SK-N-SH treated with all-trans-retinoic acid at 6 μM for 48 hours (cell line): ENCODE results near the gene KANSL1L.

Experiments
- OSR1 ChIP-seq: fragments of 250-450 bp; sonication (Bioruptor Pico); IDR thresholded peaks from 2 replicates; pipeline ENCODE4 v1.8.0; 2022; ENCODE audit warnings: moderate library complexity, mild to moderate bottlenecking, inconsistent platforms
- SNAI2 ChIP-seq: fragments of 250-450 bp; sonication (Bioruptor Pico); IDR thresholded peaks from 2 replicates; pipeline ENCODE4 v1.5.0; 2020; ENCODE audit warnings: mild to moderate bottlenecking, moderate library complexity
- ZNF565 ChIP-seq: fragments of 450-650 bp; formaldehyde crosslinking; conservative IDR thresholded peaks from 2 replicates; pipeline ENCODE4 v1.5.0; 2020; ENCODE audit warnings: low read depth, mild to moderate bottlenecking, moderate library complexity

DNA sequence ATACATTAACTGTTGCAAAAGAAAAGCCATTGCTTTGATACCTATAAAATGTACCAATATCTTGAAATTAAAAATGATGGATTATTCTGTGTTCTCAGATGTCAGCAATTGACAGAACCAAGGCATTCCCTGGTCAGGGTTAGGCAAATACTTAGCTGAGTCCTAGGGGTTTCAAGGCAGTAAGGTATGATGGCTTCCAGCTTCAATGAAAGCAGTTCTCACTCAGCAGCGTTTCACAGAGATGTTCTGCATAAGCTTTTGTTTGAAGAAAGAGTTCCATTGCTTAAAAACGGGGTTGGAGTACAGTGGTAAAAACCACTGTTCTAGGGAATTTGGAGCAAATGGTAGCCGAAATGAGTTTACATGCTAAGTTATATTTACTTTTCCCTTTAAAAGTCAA is 17.0 kb upstream of the KANSL1L start:
- TF ChIP-seq ZNF565 (CRISPR knock-in tag) (no peak), OSR1 (CRISPR knock-in tag) (no peak), SNAI2 (CRISPR knock-in tag) (no peak)
